Ovary (tissue), 3 donors: Measurements from ENCODE around the gene CCNT1.

Source experiments
- POLR2A ChIP-seq: fragments of 450-650 bp; IDR thresholded peaks from one replicate; pipeline ENCODE4 v1.6.1; 2017; ENCODE audit warnings: antibody characterized with exemption, mild to moderate bottlenecking, moderate library complexity
- TF ChIP-seq, protein P1 (sequence below), 3 donors: fragments of 450-650 bp in 2 of 3; fragments of 200-600 bp in 1 of 3; IDR thresholded peaks; one replicate each; pipeline versions ENCODE4 v1.5.1 to v1.8.0; 2016 to 2022; ENCODE audit warnings: antibody characterized with exemption in 3 of 3, mild to moderate bottlenecking in 1 of 3
- donor health status: DM: no; HTN: no; CAD: no.

- TF ChIP-seq, protein P1, sequence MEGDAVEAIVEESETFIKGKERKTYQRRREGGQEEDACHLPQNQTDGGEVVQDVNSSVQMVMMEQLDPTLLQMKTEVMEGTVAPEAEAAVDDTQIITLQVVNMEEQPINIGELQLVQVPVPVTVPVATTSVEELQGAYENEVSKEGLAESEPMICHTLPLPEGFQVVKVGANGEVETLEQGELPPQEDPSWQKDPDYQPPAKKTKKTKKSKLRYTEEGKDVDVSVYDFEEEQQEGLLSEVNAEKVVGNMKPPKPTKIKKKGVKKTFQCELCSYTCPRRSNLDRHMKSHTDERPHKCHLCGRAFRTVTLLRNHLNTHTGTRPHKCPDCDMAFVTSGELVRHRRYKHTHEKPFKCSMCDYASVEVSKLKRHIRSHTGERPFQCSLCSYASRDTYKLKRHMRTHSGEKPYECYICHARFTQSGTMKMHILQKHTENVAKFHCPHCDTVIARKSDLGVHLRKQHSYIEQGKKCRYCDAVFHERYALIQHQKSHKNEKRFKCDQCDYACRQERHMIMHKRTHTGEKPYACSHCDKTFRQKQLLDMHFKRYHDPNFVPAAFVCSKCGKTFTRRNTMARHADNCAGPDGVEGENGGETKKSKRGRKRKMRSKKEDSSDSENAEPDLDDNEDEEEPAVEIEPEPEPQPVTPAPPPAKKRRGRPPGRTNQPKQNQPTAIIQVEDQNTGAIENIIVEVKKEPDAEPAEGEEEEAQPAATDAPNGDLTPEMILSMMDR (IDR thresholded peaks at IDR 0.05) = no peak
- no peak for TF ChIP-seq POLR2A
These were observed 22.9 kb downstream of the CCNT1 start for GRCh38 chr12:48693572-48693971.
